8988T (cell line): Measurements from ENCODE around the gene GABBR1.

ENCODE experiments used
- DNase-seq: peaks from one replicate; pipeline ENCODE4 v3.0.0; 2011

The GABBR1 gene

GRCh38 chr6:29617782-29618554 is 15.0 kb downstream of the GABBR1 start:
- no peak for DNase-seq

DNA sequence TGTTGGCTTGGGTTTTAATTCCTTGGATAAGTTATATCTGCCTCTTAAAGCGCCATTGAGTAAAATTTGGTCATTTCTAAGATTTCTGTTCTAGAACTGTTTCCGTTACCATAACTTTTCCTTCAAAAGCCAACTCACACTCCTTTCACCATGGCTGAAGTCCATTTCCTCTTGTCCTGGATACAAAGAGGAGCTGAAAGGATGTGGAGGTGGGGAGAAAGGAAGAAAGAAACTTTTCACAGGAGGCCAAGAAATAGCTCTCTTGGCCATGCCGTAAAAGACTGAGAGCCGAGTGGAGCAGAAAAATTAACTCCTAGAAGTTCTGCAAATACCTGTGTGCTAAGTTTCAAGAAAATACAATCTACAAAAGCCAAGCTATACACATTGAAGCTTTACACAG is 21.6 kb downstream of the GABBR1 start:
- no peak for DNase-seq

GRCh38 chr6:29610540-29610939 is 22.4 kb downstream of the GABBR1 start:
- DNase-seq = no peak

DNA sequence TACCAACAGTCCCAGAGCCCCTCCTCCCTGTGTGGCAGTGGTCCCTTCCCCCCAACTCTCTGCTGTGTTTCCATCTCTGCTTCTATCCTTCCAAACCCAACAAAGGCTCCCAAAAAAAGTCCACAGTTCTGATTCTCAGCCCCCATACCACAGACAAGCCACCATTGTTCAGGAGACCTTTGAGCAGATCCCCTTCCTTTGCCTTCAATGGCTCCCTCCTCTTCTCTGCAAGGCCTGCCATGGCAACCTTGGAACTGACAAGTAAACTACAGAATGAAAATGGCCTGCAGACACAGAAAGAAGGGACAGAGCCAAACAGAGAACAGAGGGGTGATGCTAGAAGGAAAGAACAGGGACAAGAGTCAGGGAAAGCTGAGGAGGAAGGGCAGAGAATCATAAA is 24.9 kb downstream of the GABBR1 start:
- no peak for DNase-seq

- DNase-seq = no peak
Measured at GRCh38 chr6:29603930-29604329, 29.1 kb downstream of the GABBR1 start.

- DNase-seq = no peak
Measured at GRCh38 chr6:29603456-29603855, 29.5 kb downstream of the GABBR1 start.

- DNase-seq = peak; percentile 56
Measured at GRCh38 chr6:29602564-29603361, 30.2 kb downstream of the GABBR1 start.

DNA sequence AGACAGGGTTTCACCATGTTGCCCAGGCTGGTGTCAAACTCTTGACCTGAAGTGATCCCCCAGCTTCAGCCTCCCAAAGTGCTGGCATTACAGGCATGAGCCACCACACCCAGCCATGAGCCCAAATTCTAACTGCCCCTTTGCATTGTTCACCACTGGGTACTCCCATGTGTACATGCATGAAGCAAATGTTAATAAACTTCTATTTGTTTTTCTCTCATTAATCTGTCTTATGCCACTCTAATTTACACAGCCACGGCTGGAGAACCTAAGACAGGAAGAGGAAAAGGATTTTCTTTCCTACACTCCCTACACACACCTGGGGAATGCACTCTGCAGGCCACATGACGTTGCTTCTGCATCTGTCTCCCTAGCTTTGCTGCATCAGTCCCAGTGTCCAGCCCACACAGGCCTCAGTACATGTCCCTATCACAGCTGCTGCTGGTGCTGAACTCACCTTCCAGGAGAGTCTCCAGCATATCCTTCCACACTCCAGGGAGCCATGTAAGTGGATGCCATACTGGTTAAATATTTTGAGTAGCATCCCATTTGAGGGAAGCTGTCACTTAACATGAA is 34.7 kb downstream of the GABBR1 start:
- no peak for DNase-seq

- DNase-seq = no peak
Measured at GRCh38 chr6:29597184-29597583, 35.8 kb downstream of the GABBR1 start.

DNA sequence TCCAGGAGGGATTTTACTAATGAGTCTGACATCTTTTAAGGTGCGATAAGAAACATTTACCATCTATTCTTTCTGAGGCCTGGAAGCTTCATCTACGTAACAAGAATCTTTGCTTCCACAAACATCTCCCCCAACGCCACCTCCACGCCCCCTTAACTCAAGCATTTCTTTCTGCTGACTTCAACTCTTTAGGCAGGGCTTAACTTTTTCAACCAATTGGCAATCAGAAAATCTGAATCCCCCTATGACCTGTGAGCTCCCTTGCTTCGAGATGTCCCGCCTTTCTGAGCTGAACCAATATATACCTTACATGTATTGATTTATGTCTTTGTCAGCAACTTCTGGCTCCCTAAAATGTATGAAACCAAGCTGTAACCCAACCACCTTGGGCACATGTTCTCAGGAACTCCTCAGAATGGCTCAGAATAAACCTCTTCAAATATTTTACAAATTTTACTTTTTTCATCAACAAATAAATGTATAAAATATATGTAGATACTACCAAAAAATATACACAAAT is 36.5 kb downstream of the GABBR1 start:
- DNase-seq = no peak

- no peak for DNase-seq
Measured at GRCh38 chr6:29593199-29593855, 39.7 kb downstream of the GABBR1 start.

DNA sequence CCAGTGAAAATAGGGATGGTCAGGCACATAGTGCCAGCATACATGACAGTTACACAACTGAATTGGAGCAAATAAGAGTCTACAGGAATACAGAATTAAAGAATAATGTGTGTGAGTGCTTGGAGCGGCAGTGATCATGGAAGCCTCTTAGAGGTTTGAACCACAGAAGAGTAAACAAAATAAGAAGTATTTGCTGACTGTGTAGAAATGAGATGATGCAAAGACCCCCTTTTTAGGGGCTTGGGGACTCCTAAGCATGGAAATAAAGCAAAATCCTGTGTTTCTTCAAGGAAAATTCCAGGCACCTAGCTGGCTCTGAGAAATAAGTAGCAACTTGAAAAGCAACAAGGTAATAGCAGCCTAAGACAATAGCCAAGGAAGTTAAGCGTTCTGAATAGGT is 41.3 kb downstream of the GABBR1 start:
- DNase-seq = no peak

DNA sequence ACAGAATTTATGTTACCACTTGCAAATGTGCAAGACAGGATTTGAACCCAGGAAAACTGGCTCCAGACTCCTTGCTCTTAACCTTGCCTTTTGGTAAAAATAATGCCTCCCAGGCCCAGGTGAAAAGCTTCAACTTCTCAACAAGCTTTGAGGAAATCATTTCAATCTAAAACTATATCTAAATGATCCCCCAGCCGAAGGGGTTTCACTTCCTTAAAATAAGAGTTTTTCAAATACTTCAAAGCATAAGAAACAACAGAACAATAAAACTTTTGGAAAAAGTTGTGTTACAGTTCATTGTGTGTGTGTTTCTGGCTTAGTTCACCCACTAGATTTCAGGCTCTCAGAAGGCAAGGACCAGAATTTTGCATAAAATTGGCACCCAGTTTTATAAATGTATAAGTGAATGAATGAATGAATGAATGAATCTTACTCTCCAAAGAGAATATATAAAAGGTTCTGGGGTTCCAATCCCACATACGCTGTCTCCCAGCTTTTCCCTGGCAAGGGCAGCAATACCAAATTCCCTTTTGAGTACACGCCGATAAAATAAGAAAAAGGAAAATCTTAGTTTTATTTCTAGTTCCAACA is 42.7 kb downstream of the GABBR1 start:
- DNase-seq = no peak

- DNase-seq = no peak
Measured at GRCh38 chr6:29589423-29590048, 43.4 kb downstream of the GABBR1 start.

GRCh38 chr6:29584821-29585220 is 48.2 kb downstream of the GABBR1 start, which contains the start of gene OR2H2:
Gene OR2H2 (plus strand): TSS chr6:29585121. CDS start chr6:29587945, 2,824 bp downstream.
- DNase-seq = no peak

- DNase-seq = no peak
Measured at GRCh38 chr6:29577544-29577943, 55.4 kb downstream of the GABBR1 start.

- DNase-seq = no peak
Measured at GRCh38 chr6:29576056-29576455, 56.9 kb downstream of the GABBR1 start.

GRCh38 chr6:29567991-29568390 is 65.0 kb downstream of the GABBR1 start:
- DNase-seq = no peak

GRCh38 chr6:29567541-29567940 is 65.4 kb downstream of the GABBR1 start:
- DNase-seq = no peak

DNA sequence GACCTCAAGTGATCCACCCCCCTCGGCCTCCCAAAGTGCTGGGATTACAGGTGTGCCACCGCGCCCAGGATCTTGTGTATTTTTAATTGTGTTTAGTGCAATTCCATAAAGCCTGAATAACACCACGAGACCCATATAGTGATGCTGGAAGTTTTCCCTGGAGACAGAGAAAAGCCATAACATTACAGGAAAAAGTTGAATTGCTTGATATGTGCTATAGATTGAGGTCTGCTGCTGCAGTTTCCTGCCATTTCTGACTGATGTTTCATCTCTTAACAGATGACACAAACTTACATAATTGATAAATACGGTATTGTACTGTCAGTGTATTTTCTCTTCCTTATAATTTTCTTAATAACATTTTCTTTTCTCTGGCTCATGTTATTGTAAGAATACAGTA is 66.1 kb downstream of the GABBR1 start:
- no peak for DNase-seq

DNA sequence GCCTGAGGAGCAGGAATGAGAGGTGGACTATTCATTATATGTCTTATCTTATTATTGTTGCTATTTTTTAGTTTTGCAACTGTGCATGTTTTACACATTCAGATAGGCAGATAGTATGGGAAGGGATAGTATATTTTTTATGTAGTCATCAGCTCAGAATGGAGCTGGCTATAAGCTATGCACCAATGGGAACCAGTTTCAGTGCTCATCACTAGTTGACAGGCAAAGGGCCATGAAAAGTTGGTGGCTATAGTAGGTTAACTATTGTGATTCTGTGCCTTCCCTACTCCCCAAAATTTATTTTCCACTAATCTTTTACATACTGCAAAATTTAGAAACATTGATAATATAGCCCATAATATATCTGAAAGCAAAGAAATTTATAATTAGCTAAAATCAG is 68.1 kb downstream of the GABBR1 start:
- no peak for DNase-seq

DNA sequence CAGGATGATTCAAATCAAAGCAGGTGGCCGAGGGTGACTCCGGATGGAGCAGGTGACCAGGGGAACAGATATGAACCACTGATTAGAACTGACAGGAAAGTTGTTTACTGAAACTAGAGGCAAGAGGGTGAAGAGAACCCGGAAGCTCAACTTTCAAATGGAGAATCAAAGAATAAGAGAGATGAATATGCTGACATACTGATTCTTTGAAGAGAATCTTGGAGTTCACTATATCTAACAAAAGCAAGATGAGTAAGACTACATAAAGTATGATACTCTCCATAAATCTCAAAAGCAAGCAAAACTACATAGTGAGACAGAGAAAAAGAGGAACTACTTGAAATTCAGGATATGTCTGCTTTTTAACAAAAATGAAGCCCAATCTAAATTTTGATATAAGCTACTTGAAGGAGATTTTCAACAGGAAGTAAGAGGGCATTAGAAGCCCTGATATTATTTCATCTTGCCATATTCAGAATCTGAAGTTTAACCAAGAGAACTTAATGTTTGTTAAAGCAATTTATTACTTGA is 69.5 kb downstream of the GABBR1 start:
- DNase-seq = no peak
